ENCODE results near the gene TAF13.
"Not testable (repeated sequence)": the region's sequence is repeated elsewhere in the genome, so short reads cannot be mapped to it uniquely, and the experiment has no call there.

TAF13 gene

GRCh38 chr1:109045595-109045994 lies 30.2 kb downstream of the TAF13 start:
- no peak for FAIRE-seq

GRCh38 chr1:109041621-109042468 lies 34.0 kb downstream of the TAF13 start, which contains the start of gene WDR47:
Gene WDR47, minus strand, starts transcription at chr1:109042102. Its CDS starts 18,590 bp downstream, at chr1:109023512.
- no peak for FAIRE-seq

- FAIRE-seq: no peak
These were observed 34.7 kb downstream of the TAF13 start for GRCh38 chr1:109040989-109041620.

GRCh38 chr1:109040627-109040988 lies 35.2 kb downstream of the TAF13 start:
- no peak for FAIRE-seq

GRCh38 chr1:109034382-109034781 lies 41.4 kb downstream of the TAF13 start:
- no peak for FAIRE-seq

GRCh38 chr1:109029493-109029892 lies 46.3 kb downstream of the TAF13 start:
- not testable (repeated sequence) for FAIRE-seq

GRCh38 chr1:109027841-109028240 lies 48.0 kb downstream of the TAF13 start:
- peak; percentile 74 for FAIRE-seq

GRCh38 chr1:109025694-109026093 lies 50.1 kb downstream of the TAF13 start:
- no peak for FAIRE-seq

GRCh38 chr1:109024646-109025045 lies 51.2 kb downstream of the TAF13 start:
- no peak for FAIRE-seq

GRCh38 chr1:109020693-109021257 lies 55.0 kb downstream of the TAF13 start:
- no peak for FAIRE-seq

- FAIRE-seq: not testable (repeated sequence)
These were observed 58.1 kb downstream of the TAF13 start for GRCh38 chr1:109017719-109018118.

GRCh38 chr1:109017134-109017533 lies 58.7 kb downstream of the TAF13 start:
- FAIRE-seq: no peak
